Measurements from ENCODE around the gene MYH3. TPM values are rescaled to one million over a fixed set of nuclear protein-coding genes. Genes with fewer than 3 reads are reported as not detected.

Gene MYH3
- total RNA-seq, 6 experiments from 2014 or later: 0.68 to 2.6 (median 1.2) TPM

DNA sequence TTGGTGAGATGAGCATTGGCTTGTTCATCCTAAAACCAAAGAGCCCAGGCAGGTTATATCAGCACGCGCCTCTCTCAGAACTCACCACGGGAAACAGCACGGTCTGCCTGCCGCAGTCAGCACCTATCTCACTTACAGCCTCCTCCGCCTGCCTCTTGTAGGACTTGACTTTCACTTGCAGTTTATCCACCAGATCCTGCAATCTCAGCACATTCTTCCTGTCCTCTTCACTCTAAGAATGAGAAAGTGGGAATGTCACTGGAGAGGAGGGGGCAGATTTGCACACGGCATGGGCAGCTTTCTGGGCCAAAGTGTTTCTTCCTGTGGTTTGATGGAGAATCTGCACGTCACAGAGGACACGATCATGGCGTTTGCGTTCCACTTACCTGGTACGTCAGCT is 27.4 kb downstream of the MYH3 start:
- ATAC-seq (no peak), DNase-seq (no peak)
- 85% methylated on average over 6 of the region's 12 CpGs for WGBS (ENCODE audit: insufficient coverage, low coverage, low lambda C conversion rate, missing lambda C conversion rate)
- intact Hi-C loops (cut with DNase I): loop anchor here in 1 of 2 donors (10.0 kb wide), 1 partner anchor 515 kb away; no protein-coding TSS in a partner anchor
- Histone ChIP-seq H3K36me3 (peaks cover 0 to 5% (median 0%) of the 10 kb centered on the region in 4 donors), H3K27ac (no peak overlapping the region), H3K9me3 (no peaks in the 10 kb centered on the region), H3K4me3 (no peak overlapping the region), H3K27me3 (no peaks in the 10 kb centered on the region), H3K4me1 (no peaks in the 10 kb centered on the region)
- no peak for TF ChIP-seq POLR2A (IDR thresholded peaks at IDR 0.05)
- TF ChIP-seq, protein P1, sequence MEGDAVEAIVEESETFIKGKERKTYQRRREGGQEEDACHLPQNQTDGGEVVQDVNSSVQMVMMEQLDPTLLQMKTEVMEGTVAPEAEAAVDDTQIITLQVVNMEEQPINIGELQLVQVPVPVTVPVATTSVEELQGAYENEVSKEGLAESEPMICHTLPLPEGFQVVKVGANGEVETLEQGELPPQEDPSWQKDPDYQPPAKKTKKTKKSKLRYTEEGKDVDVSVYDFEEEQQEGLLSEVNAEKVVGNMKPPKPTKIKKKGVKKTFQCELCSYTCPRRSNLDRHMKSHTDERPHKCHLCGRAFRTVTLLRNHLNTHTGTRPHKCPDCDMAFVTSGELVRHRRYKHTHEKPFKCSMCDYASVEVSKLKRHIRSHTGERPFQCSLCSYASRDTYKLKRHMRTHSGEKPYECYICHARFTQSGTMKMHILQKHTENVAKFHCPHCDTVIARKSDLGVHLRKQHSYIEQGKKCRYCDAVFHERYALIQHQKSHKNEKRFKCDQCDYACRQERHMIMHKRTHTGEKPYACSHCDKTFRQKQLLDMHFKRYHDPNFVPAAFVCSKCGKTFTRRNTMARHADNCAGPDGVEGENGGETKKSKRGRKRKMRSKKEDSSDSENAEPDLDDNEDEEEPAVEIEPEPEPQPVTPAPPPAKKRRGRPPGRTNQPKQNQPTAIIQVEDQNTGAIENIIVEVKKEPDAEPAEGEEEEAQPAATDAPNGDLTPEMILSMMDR (IDR thresholded peaks at IDR 0.05): no peak

- peaks cover 0 to 5% (median 0%) of the 10 kb centered on the region in 4 donors for H3K36me3 ChIP-seq
- DNase-seq: no peak
- WGBS (ENCODE audit: insufficient coverage, low coverage, low lambda C conversion rate, missing lambda C conversion rate): 81% methylated on average over 9 of the region's 13 CpGs
- no peaks in the 10 kb centered on the region for H3K9me3 ChIP-seq
- intact Hi-C loops (cut with DNase I): loop anchor here in 1 of 2 donors (10.0 kb wide), 1 partner anchor 516 kb away; no protein-coding TSS in a partner anchor
- TF ChIP-seq POLR2A (IDR thresholded peaks at IDR 0.05): no peak
- TF ChIP-seq, protein P1 (IDR thresholded peaks at IDR 0.05): peak in 2 of 4 donors; percentile 22 to 28
- no peaks in the 10 kb centered on the region for H3K4me1 ChIP-seq
- no peak for ATAC-seq
- H3K27ac ChIP-seq: no peak overlapping the region
- H3K4me3 ChIP-seq: no peak overlapping the region
- no peaks in the 10 kb centered on the region for H3K27me3 ChIP-seq
Measured at GRCh38 chr17:10628756-10629155, 28.4 kb downstream of the MYH3 start.

- no peak for TF ChIP-seq POLR2A (IDR thresholded peaks at IDR 0.05)
- TF ChIP-seq, protein P1 (IDR thresholded peaks at IDR 0.05): no peak
- no peaks in the 10 kb centered on the region for H3K27me3 ChIP-seq
- intact Hi-C loops (cut with DNase I): loop anchor here in 1 of 2 donors (10.0 kb wide), 1 partner anchor 518 kb away; no protein-coding TSS in a partner anchor
- peaks cover 0 to 5% (median 0%) of the 10 kb centered on the region in 4 donors for H3K36me3 ChIP-seq
- no peaks in the 10 kb centered on the region for H3K9me3 ChIP-seq
- H3K4me3 ChIP-seq: no peak overlapping the region
- no peaks in the 10 kb centered on the region for H3K4me1 ChIP-seq
- 77% methylated on average over 5 of the region's 9 CpGs for WGBS (ENCODE audit: insufficient coverage, low coverage, low lambda C conversion rate, missing lambda C conversion rate)
- ATAC-seq (no peak), DNase-seq (no peak)
- no peak overlapping the region for H3K27ac ChIP-seq
Measured at GRCh38 chr17:10626390-10626789, 30.7 kb downstream of the MYH3 start.

DNA sequence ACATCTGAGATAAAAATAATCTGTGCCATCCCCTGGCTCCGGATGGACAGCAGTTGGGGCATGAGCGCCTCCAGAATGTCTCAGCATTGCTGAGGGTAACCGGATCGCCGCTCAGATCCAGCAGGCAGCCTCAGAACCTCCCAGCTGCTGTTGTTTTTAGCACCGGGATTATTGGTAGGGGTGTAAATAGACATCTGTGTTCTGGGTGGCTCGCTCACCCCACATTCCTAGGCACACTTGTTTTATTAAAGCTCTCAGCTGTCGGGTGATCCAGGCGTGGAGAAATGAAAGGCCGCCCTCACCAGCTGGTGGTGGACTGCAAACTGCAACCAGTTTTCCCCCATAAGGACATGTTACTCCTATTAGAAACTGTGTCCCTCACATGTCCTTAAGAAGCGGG is 32.1 kb downstream of the MYH3 start:
- Histone ChIP-seq H3K27me3 (no peaks in the 10 kb centered on the region), H3K27ac (no peak overlapping the region), H3K9me3 (no peaks in the 10 kb centered on the region), H3K36me3 (peaks cover 0 to 5% (median 0%) of the 10 kb centered on the region in 4 donors), H3K4me3 (no peak overlapping the region), H3K4me1 (no peaks in the 10 kb centered on the region)
- WGBS (ENCODE audit: insufficient coverage, low coverage, low lambda C conversion rate, missing lambda C conversion rate): 86% methylated on average over 6 of the region's 11 CpGs
- TF ChIP-seq, protein P1 (IDR thresholded peaks at IDR 0.05): no peak
- no peak for TF ChIP-seq POLR2A (IDR thresholded peaks at IDR 0.05)
- ATAC-seq (no peak), DNase-seq (no peak)
- intact Hi-C loops (cut with DNase I): loop anchor here in 1 of 2 donors (10.0 kb wide), 1 partner anchor 520 kb away; no protein-coding TSS in a partner anchor

All from right lobe of liver (tissue), 6 donors.